Smooth muscle cell (in vitro differentiated cells): ENCODE measurements around the gene CCDC51. TPM values are rescaled to one million over a fixed set of nuclear protein-coding genes. Genes with fewer than 3 reads are reported as not detected.

Experiments used
- DNase-seq: peaks from one replicate; lab custom pipeline; 2025; ENCODE audit not compliant: unreplicated experiment; lab: John Stamatoyannopoulos, UW
- H2AFZ ChIP-seq: fragments of 200-600 bp; sonication (generic); 2 replicates; pipeline ENCODE4 v1.6.0; 2016; ENCODE audit warnings: antibody characterized with exemption, low read depth, mild to moderate bottlenecking
- H3F3A ChIP-seq: fragments of 200-600 bp; sonication (generic); 2 replicates; pipeline ENCODE4 v1.6.0; 2017; ENCODE audit warnings: antibody characterized with exemption, low read depth
- H3K27ac ChIP-seq: fragments of 200-600 bp; sonication (generic); 2 replicates; pipeline ENCODE4 v1.5.1; 2016; ENCODE audit warnings: low read depth, mild to moderate bottlenecking
- H3K27me3 ChIP-seq: fragments of 200-600 bp; sonication (generic); 2 replicates; pipeline ENCODE4 v1.6.1; 2016; ENCODE audit warnings: low read depth, mild to moderate bottlenecking
- H3K36me3 ChIP-seq: fragments of 200-600 bp; sonication (generic); 2 replicates; pipeline ENCODE4 v1.5.1; 2016; ENCODE audit warnings: low read depth
- H3K4me1 ChIP-seq: fragments of 200-600 bp; sonication (generic); 2 replicates; pipeline ENCODE4 v1.5.1; 2016; ENCODE audit warnings: low read depth
- H3K4me2 ChIP-seq: fragments of 200-600 bp; sonication (generic); 2 replicates; pipeline ENCODE4 v1.6.0; 2016; ENCODE audit warnings: mild to moderate bottlenecking
- H3K4me3 ChIP-seq: fragments of 200-600 bp; sonication (generic); 2 replicates; pipeline ENCODE4 v1.5.1; 2016; ENCODE audit warnings: mild to moderate bottlenecking
- H3K79me2 ChIP-seq: fragments of 200-600 bp; sonication (generic); 2 replicates; pipeline ENCODE4 v1.6.0; 2016; ENCODE audit warnings: low read depth, mild to moderate bottlenecking
- H3K9ac ChIP-seq: fragments of 200-600 bp; sonication (generic); 2 replicates; pipeline ENCODE4 v1.6.0; 2016; ENCODE audit warnings: low read depth
- H3K9me3 ChIP-seq: fragments of 200-600 bp; sonication (generic); replicated peaks from 2 replicates; pipeline ENCODE4 v1.5.1; 2016; ENCODE audit warnings: low read depth
- H4K20me1 ChIP-seq: fragments of 200-600 bp; sonication (generic); 2 replicates; pipeline ENCODE4 v1.6.0; 2016; ENCODE audit warnings: low read depth
- CTCF ChIP-seq: fragments of 200-600 bp; sonication (generic); IDR thresholded peaks from 2 replicates; pipeline ENCODE4 v1.5.1; 2017; ENCODE audit warnings: borderline replicate concordance, mild to moderate bottlenecking, antibody characterized with exemption; ENCODE audit not compliant: insufficient read depth, poor library complexity, severe bottlenecking
- WGBS: methylation state at CpG from one replicate; pipeline ENCODE4 v1.1.7; 2016; ENCODE audit warnings: low lambda C conversion rate; 5-methylcytosine and 5-hydroxymethylcytosine counted together
- polyA plus RNA-seq: library from polyadenylated mRNA; unstranded; fragments of >200 nt; fragmentation: Nextera tagmentation; extraction: Ambion mirVana; gene quantifications from 2 replicates; pipeline ENCODE4 v1.2.1, GENCODE V29; 2016
- total RNA-seq: library from RNA; depleted of rRNA; stranded (reverse); fragments of >200 nt; gene quantifications from 2 replicates; pipeline ENCODE4 v1.2.3, GENCODE V29; 2014

Gene CCDC51
- total and polyA plus RNA-seq, 2 experiments from 2014 or later, result 9.0 to 18.3 TPM

GRCh38 chr3:48394391-48394790 is 45.5 kb downstream of the CCDC51 start:
- no peak overlapping the region for H2AFZ ChIP-seq
- no peaks in the 10 kb centered on the region for H3K79me2 ChIP-seq
- H3K36me3 ChIP-seq, result no peaks in the 10 kb centered on the region
- H3K9ac ChIP-seq, result no peak overlapping the region
- no peaks in the 10 kb centered on the region for H3F3A ChIP-seq
- no peaks in the 10 kb centered on the region for H3K27me3 ChIP-seq
- WGBS, result 90% methylated on average over 2 of the region's 2 CpGs
- no peak for TF ChIP-seq CTCF
- no peak for DNase-seq
- H4K20me1 ChIP-seq, result no peaks in the 10 kb centered on the region
- no peaks in the 10 kb centered on the region for H3K9me3 ChIP-seq
- no peak overlapping the region for H3K4me3 ChIP-seq
- no peak overlapping the region for H3K4me2 ChIP-seq
- no peaks in the 10 kb centered on the region for H3K4me1 ChIP-seq
- H3K27ac ChIP-seq, result no peak overlapping the region

GRCh38 chr3:48388966-48389365 is 51.0 kb downstream of the CCDC51 start:
- no peak overlapping the region for H3K4me2 ChIP-seq
- TF ChIP-seq CTCF, result no peak
- no peak overlapping the region for H3K9ac ChIP-seq
- no peak overlapping the region for H2AFZ ChIP-seq
- no peaks in the 10 kb centered on the region for H3K4me1 ChIP-seq
- no peaks in the 10 kb centered on the region for H3K36me3 ChIP-seq
- no peak overlapping the region for H3K4me3 ChIP-seq
- H3K27me3 ChIP-seq, result no peaks in the 10 kb centered on the region
- no peaks in the 10 kb centered on the region for H4K20me1 ChIP-seq
- WGBS, result 78% methylated on average over 2 of the region's 2 CpGs
- no peaks in the 10 kb centered on the region for H3K9me3 ChIP-seq
- no peaks in the 10 kb centered on the region for H3F3A ChIP-seq
- no peak overlapping the region for H3K27ac ChIP-seq
- H3K79me2 ChIP-seq, result no peaks in the 10 kb centered on the region
- no peak for DNase-seq

- no peak overlapping the region for H3K9ac ChIP-seq
- no peak overlapping the region for H3K4me3 ChIP-seq
- H3K27me3 ChIP-seq, result no peaks in the 10 kb centered on the region
- H4K20me1 ChIP-seq, result no peaks in the 10 kb centered on the region
- H3K27ac ChIP-seq, result no peak overlapping the region
- no peaks in the 10 kb centered on the region for H3K4me1 ChIP-seq
- DNase-seq, result no peak
- no peaks in the 10 kb centered on the region for H3F3A ChIP-seq
- no peaks in the 10 kb centered on the region for H3K9me3 ChIP-seq
- TF ChIP-seq CTCF, result no peak
- no peak overlapping the region for H2AFZ ChIP-seq
- H3K79me2 ChIP-seq, result no peaks in the 10 kb centered on the region
- H3K36me3 ChIP-seq, result no peaks in the 10 kb centered on the region
- no peak overlapping the region for H3K4me2 ChIP-seq
Measured at GRCh38 chr3:48387634-48388033, 52.3 kb downstream of the CCDC51 start.

Other genes starting within 250 kb of the CCDC51 start
- gene CAMP, start 216.6 kb downstream of the CCDC51 start, total RNA-seq, result not detected in 2 replicates
- gene CAMP, start 216.6 kb downstream of the CCDC51 start, polyA plus RNA-seq, result not detected in 2 replicates
- 1.4 and 2.7 TPM in 2 replicates for gene ZNF589, start 199.0 kb downstream of the CCDC51 start, total RNA-seq
- 1.6 and 3.3 TPM in 2 replicates for gene ZNF589, start 199.0 kb downstream of the CCDC51 start, polyA plus RNA-seq
- 19.0 and 22.7 TPM in 2 replicates for gene NME6, start 138.8 kb downstream of the CCDC51 start, total RNA-seq
- 37.6 and 40.4 TPM in 2 replicates for gene NME6, start 138.8 kb downstream of the CCDC51 start, polyA plus RNA-seq
- not detected in 2 replicates for gene SPINK8, start 106.5 kb downstream of the CCDC51 start, total RNA-seq
- not detected in 2 replicates for gene SPINK8, start 106.5 kb downstream of the CCDC51 start, polyA plus RNA-seq
- gene FBXW12, start 67.9 kb downstream of the CCDC51 start, total RNA-seq, result not detected in 2 replicates
- 0.07 TPM in 1 of 2 replicates, not detected in the other for gene FBXW12, start 67.9 kb downstream of the CCDC51 start, polyA plus RNA-seq
- gene PLXNB1, start 10.0 kb downstream of the CCDC51 start, total RNA-seq, result 24.7 and 26.9 TPM in 2 replicates
- 15.5 and 27.5 TPM in 2 replicates for gene PLXNB1, start 10.0 kb downstream of the CCDC51 start, polyA plus RNA-seq
- 310 and 343 TPM in 2 replicates for gene TMA7, start 138 bp upstream of the CCDC51 start, total RNA-seq
- 491 and 511 TPM in 2 replicates for gene TMA7, start 138 bp upstream of the CCDC51 start, polyA plus RNA-seq
- gene ATRIP, start 6.6 kb upstream of the CCDC51 start, total RNA-seq, result 4.0 and 5.5 TPM in 2 replicates
- 5.7 and 7.3 TPM in 2 replicates for gene ATRIP, start 6.6 kb upstream of the CCDC51 start, polyA plus RNA-seq
- 111 and 124 TPM in 2 replicates for gene SHISA5, start 64.1 kb upstream of the CCDC51 start, total RNA-seq
- 297 and 333 TPM in 2 replicates for gene SHISA5, start 64.1 kb upstream of the CCDC51 start, polyA plus RNA-seq
- 41.4 and 48.8 TPM in 2 replicates for gene PFKFB4, start 116.7 kb upstream of the CCDC51 start, total RNA-seq
- gene PFKFB4, start 116.7 kb upstream of the CCDC51 start, polyA plus RNA-seq, result 37.4 and 47.7 TPM in 2 replicates
- gene UCN2, start 123.7 kb upstream of the CCDC51 start, total RNA-seq, result 6.1 and 7.0 TPM in 2 replicates
- gene UCN2, start 123.7 kb upstream of the CCDC51 start, polyA plus RNA-seq, result 4.3 and 11.6 TPM in 2 replicates
- gene COL7A1, start 155.2 kb upstream of the CCDC51 start, total RNA-seq, result 45.9 and 57.3 TPM in 2 replicates
- 80.7 and 173 TPM in 2 replicates for gene COL7A1, start 155.2 kb upstream of the CCDC51 start, polyA plus RNA-seq
- gene UQCRC1, start 169.5 kb upstream of the CCDC51 start, total RNA-seq, result 206 and 250 TPM in 2 replicates
- 425 and 428 TPM in 2 replicates for gene UQCRC1, start 169.5 kb upstream of the CCDC51 start, polyA plus RNA-seq
- not detected in 2 replicates for gene TMEM89, start 181.7 kb upstream of the CCDC51 start, total RNA-seq
- 0.25 and 0.47 TPM in 2 replicates for gene TMEM89, start 181.7 kb upstream of the CCDC51 start, polyA plus RNA-seq
- 28.4 and 29.4 TPM in 2 replicates for gene SLC26A6, start 195.3 kb upstream of the CCDC51 start, total RNA-seq
- gene SLC26A6, start 195.3 kb upstream of the CCDC51 start, polyA plus RNA-seq, result 34.8 and 42.4 TPM in 2 replicates
- 2.5 and 3.1 TPM in 2 replicates for gene CELSR3, start 222.8 kb upstream of the CCDC51 start, total RNA-seq
- gene CELSR3, start 222.8 kb upstream of the CCDC51 start, polyA plus RNA-seq, result 1.5 and 2.4 TPM in 2 replicates
- gene NCKIPSD, start 245.8 kb upstream of the CCDC51 start, total RNA-seq, result 18.3 and 21.6 TPM in 2 replicates
- 13.8 and 21.9 TPM in 2 replicates for gene NCKIPSD, start 245.8 kb upstream of the CCDC51 start, polyA plus RNA-seq